CD4-positive, alpha-beta T cell (primary cell): ENCODE results near the gene VRK1. TPM values are rescaled to one million over a fixed set of nuclear protein-coding genes. Genes with fewer than 3 reads are reported as not detected.

Experiments used
- ATAC-seq: fragments of 200-7000 bp; cut with Tn5 transposase; one replicate; pipeline ENCODE4 v1.10.0; 2022; ENCODE audit warnings: mild to moderate bottlenecking; ENCODE audit not compliant: poor library complexity
- CTCF ChIA-PET: fragments of 350-600 bp; sonication (Branson Sonifier 250); formaldehyde crosslinking; loops from one replicate; lab custom pipeline; 2021; ENCODE audit warnings: antibody characterized with exemption, inconsistent platforms; lab: Charles Lee
- POLR2A ChIA-PET: fragments of 350-600 bp; sonication (Branson Sonifier 250); formaldehyde crosslinking; loops from one replicate; lab custom pipeline; 2021; ENCODE audit warnings: antibody characterized with exemption, inconsistent platforms; lab: Charles Lee
- DNase-seq, 14 experiments: peaks; one replicate each; pipeline ENCODE4 v3.0.0-alpha.2; 2013 to 2020; ENCODE audit warnings: mixed read lengths in 2 of 14
- H3K27ac ChIP-seq, 2 donors: one replicate each; pipeline versions ENCODE4 v1.5.1 to v1.7.0; 2013; ENCODE audit warnings: low read length in 2 of 2, low read depth in 1 of 2, mild to moderate bottlenecking in 1 of 2
- H3K27me3 ChIP-seq, 2 experiments: 1 replicate in 1 of 2; 2 replicates in 1 of 2; pipeline versions ENCODE4 v1.6.1 to v1.7.0; 2013; ENCODE audit warnings: low read length in 2 of 2, control low read depth in 1 of 2, mild to moderate bottlenecking in 1 of 2, moderate library complexity in 1 of 2; ENCODE audit not compliant: insufficient read depth in 2 of 2, control insufficient read depth in 1 of 2
- H3K36me3 ChIP-seq: one replicate; pipeline ENCODE4 v1.6.1; 2013; ENCODE audit warnings: low read length, control low read depth; ENCODE audit not compliant: insufficient read depth
- H3K4me1 ChIP-seq: one replicate; pipeline ENCODE4 v1.6.1; 2013; ENCODE audit warnings: low read length, control low read depth; ENCODE audit not compliant: insufficient read depth
- H3K4me3 ChIP-seq: one replicate; pipeline ENCODE4 v1.5.1; 2013; ENCODE audit warnings: mild to moderate bottlenecking, low read length, moderate library complexity
- H3K9me3 ChIP-seq, 2 experiments: 1 replicate in 1 of 2; 2 replicates in 1 of 2; pipeline versions ENCODE4 v1.6.1 to v1.7.0; 2013; ENCODE audit warnings: low read length in 2 of 2, mild to moderate bottlenecking in 2 of 2, control low read depth in 1 of 2, moderate library complexity in 1 of 2; ENCODE audit not compliant: control insufficient read depth in 1 of 2, insufficient read depth in 1 of 2
- H3K27ac Mint-ChIP-seq: one replicate; pipeline ENCODE4 v1.8.0; 2020; ENCODE audit warnings: mixed read lengths
- H3K27me3 Mint-ChIP-seq: one replicate; pipeline ENCODE4 v1.8.0; 2021; ENCODE audit warnings: mixed read lengths
- H3K36me3 Mint-ChIP-seq: one replicate; pipeline ENCODE4 v1.8.0; 2021; ENCODE audit warnings: low read depth, mixed read lengths
- H3K4me1 Mint-ChIP-seq: one replicate; pipeline ENCODE4 v1.8.0; 2021; ENCODE audit warnings: low read depth, mixed read lengths
- H3K4me3 Mint-ChIP-seq: one replicate; pipeline ENCODE4 v1.8.0; 2020; ENCODE audit warnings: mild to moderate bottlenecking, mixed read lengths
- H3K9me3 Mint-ChIP-seq: one replicate; pipeline ENCODE4 v1.8.0; 2020; ENCODE audit warnings: mixed read lengths
- intact Hi-C, 2 experiments: fragments of 100-400 bp; cut with DNase I in 1 of 2; cut with micrococcal nuclease in 1 of 2; formaldehyde crosslinking; loops; one replicate each; pipeline versions ENCODE4 v1.15.1 to v1.9.0; 2023 to 2025; cut with DNase I, micrococcal nuclease
- total RNA-seq, 174 experiments: library from RNA in 2 of 174; stranded (reverse) in 2 of 174; gene quantifications; one replicate each; pipeline ENCODE4 v1.2.3 and lab custom pipeline; 2021 to 2026
- TF ChIP-seq, protein P1 (sequence below): fragments of 200-600 bp; IDR thresholded peaks from one replicate; pipeline ENCODE4 v1.8.0; 2022; ENCODE audit warnings: antibody characterized with exemption, mild to moderate bottlenecking

Gene VRK1
- total RNA-seq, 2 experiments from 2014 or later = 36.7 to 41.0 TPM

DNA sequence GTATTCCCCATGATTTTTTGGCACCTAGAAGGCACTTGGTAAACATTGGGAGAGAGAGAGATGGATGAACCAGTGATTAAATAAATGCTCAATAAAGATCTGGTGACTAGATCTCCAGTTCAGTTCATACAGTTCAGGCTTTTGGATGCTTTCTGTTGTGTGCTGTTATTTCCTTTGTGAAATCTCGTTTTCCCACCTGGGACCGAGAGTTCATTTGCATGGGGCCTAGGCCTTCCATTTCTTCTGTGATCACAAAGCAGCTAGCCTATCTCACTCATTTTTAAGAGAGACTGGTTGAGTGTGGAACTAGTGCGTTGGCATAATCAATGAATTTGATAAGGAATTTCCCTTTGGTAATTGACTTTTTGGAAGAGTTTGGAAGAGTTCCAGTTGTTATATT, 104.0 kb downstream of the VRK1 start:
- Histone ChIP-seq H3K36me3 (no peaks in the 10 kb centered on the region), H3K4me1 (no peaks in the 10 kb centered on the region), H3K27me3 (no peaks in the 10 kb centered on the region), H3K4me3 (no peak overlapping the region), H3K9me3 (peaks cover 0 to 4% of the 10 kb centered on the region in 2 experiments), H3K27ac (no peak overlapping the region)
- H3K36me3 Mint-ChIP-seq = peaks cover 11% of the 10 kb centered on the region
- POLR2A ChIA-PET = no interaction called here
- CTCF ChIA-PET = interaction anchor here (0.6 kb wide), 1 partner anchor 560 kb away, joined by 4 read pairs; no protein-coding TSS in a partner anchor
- DNase-seq (no peak), ATAC-seq (no peak)
- intact Hi-C loops = no loop called here
- TF ChIP-seq, protein P1, sequence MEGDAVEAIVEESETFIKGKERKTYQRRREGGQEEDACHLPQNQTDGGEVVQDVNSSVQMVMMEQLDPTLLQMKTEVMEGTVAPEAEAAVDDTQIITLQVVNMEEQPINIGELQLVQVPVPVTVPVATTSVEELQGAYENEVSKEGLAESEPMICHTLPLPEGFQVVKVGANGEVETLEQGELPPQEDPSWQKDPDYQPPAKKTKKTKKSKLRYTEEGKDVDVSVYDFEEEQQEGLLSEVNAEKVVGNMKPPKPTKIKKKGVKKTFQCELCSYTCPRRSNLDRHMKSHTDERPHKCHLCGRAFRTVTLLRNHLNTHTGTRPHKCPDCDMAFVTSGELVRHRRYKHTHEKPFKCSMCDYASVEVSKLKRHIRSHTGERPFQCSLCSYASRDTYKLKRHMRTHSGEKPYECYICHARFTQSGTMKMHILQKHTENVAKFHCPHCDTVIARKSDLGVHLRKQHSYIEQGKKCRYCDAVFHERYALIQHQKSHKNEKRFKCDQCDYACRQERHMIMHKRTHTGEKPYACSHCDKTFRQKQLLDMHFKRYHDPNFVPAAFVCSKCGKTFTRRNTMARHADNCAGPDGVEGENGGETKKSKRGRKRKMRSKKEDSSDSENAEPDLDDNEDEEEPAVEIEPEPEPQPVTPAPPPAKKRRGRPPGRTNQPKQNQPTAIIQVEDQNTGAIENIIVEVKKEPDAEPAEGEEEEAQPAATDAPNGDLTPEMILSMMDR = no peak
- H3K9me3 Mint-ChIP-seq = no peaks in the 10 kb centered on the region
- no peaks in the 10 kb centered on the region for H3K4me1 Mint-ChIP-seq
- no peak overlapping the region for H3K4me3 Mint-ChIP-seq
- H3K27ac Mint-ChIP-seq = no peak overlapping the region
- H3K27me3 Mint-ChIP-seq = no peaks in the 10 kb centered on the region

DNA sequence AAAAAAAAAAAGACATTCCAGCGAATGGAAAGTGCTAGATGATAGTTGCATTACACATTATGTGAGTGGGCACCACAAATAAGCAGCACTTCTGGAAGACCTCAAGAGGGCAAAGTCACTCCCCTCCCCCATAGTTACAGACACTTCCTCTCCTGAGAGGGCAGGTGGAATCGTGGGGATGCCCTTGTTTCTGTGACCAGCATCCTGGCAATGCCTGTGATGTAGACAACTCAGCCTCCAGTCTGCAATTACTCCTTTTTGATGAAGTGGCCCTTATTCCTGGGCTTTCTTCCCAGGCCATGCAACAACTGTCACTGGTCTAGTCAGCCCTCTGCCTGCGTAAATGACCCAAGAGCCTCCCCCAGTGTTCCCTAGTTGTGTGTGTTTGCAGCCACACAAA, 104.8 kb downstream of the VRK1 start:
- H3K4me1 Mint-ChIP-seq = no peaks in the 10 kb centered on the region
- ChIA-PET CTCF (interaction anchor here (0.6 kb wide), 1 partner anchor 561 kb away, joined by 4 read pairs; no protein-coding TSS in a partner anchor), POLR2A (no interaction called here)
- intact Hi-C loops = no loop called here
- Histone ChIP-seq H3K9me3 (peaks cover 0 to 4% of the 10 kb centered on the region in 2 experiments), H3K4me3 (no peak overlapping the region), H3K27ac (no peak overlapping the region), H3K27me3 (no peaks in the 10 kb centered on the region), H3K4me1 (no peaks in the 10 kb centered on the region), H3K36me3 (no peaks in the 10 kb centered on the region)
- TF ChIP-seq, protein P1 = no peak
- peaks cover 11% of the 10 kb centered on the region for H3K36me3 Mint-ChIP-seq
- no peaks in the 10 kb centered on the region for H3K27me3 Mint-ChIP-seq
- H3K9me3 Mint-ChIP-seq = no peaks in the 10 kb centered on the region
- ATAC-seq (no peak), DNase-seq (no peak)
- H3K4me3 Mint-ChIP-seq = no peak overlapping the region
- H3K27ac Mint-ChIP-seq = no peak overlapping the region

DNA sequence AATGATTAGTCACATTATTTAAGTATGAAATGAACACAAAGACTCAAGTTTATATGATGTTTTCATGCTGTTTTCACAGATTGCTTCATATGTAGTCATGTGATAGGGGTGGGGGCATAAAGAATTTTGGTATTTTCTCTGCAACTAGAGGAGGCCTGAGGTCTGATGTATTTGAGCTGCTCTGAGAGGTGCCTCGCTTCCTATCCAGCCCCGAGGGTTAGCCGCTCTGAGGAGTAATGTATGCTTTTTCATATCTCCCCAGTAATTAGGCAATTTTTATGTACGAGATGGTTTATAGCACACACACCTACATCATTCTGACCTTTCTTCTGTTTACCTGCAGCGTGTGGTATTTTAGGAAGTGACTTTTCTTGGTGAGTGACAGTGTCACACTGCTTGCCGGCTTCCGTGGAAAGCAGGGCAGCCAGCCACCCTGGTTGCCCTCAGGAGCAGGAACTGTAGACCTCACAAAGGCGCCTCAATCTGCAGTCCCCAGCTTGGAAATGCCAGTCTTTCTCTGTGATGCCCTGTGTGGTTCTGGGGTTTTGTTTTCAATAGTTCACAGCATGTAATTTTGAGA, 106.4 kb downstream of the VRK1 start:
- Mint-ChIP-seq H3K27ac (no peak overlapping the region), H3K9me3 (no peaks in the 10 kb centered on the region), H3K4me3 (no peak overlapping the region), H3K4me1 (no peaks in the 10 kb centered on the region), H3K36me3 (no peaks in the 10 kb centered on the region), H3K27me3 (no peaks in the 10 kb centered on the region)
- ATAC-seq = no peak
- Histone ChIP-seq H3K4me1 (no peaks in the 10 kb centered on the region), H3K27ac (no peak overlapping the region), H3K27me3 (no peaks in the 10 kb centered on the region), H3K36me3 (no peaks in the 10 kb centered on the region), H3K4me3 (no peak overlapping the region), H3K9me3 (peaks cover 0 to 4% of the 10 kb centered on the region in 2 experiments)
- TF ChIP-seq, protein P1 = no peak
- intact Hi-C loops = no loop called here
- no peak for DNase-seq
- ChIA-PET CTCF (no interaction called here), POLR2A (no interaction called here)
